ENCODE results near the gene RIN3. TPM values are rescaled to one million over a fixed set of nuclear protein-coding genes. Genes with fewer than 3 reads are reported as not detected.
A peak's percentile ranks its signal among the peaks of the same experiment; 100 is the strongest.

RIN3 gene
- polyA plus RNA-seq, 3 donors: 42.8 to 144 (median 54.6) TPM

DNA sequence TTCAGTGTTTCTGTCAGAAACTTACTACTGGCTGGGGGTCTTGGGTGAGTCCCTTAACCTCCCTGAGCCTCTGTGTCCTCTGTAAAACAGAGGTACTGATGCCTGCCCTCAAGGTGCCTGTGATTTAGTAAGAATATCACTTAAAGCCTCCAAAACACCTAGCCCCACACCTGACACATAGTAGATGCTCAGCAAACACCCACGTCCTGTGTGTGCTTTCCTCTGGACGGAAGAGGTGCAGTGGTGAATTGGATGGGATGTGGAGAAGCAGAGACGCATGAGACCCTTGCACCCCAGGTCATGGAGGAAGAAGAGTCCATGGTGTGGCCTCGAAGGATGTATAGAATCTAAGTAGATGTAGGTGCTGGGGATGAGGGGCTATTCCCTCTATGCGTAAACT is 124.3 kb downstream of the RIN3 start:
- H3K4me3 Mint-ChIP-seq: no peak overlapping the region
- Histone ChIP-seq H3K36me3 (replicated peaks in 1 of 2; ENCODE audit: control insufficient read depth in 1 of 2, insufficient read depth in 2 of 2, low read length in 2 of 2) (peaks cover 44 to 69% of the 10 kb centered on the region in 2 donors), H3K9me3 (replicated peaks in 1 of 2; ENCODE audit: control insufficient read depth in 1 of 2, insufficient read depth in 1 of 2, low read length in 2 of 2) (no peaks in the 10 kb centered on the region), H2AFZ (ENCODE audit: insufficient read depth, low read depth, low read length, poor library complexity, severe bottlenecking) (no peak overlapping the region), H3K27me3 (ENCODE audit: control insufficient read depth in 2 of 2, insufficient read depth in 2 of 2, low read length in 2 of 2) (no peaks in the 10 kb centered on the region), H3K27ac (ENCODE audit: low read depth in 1 of 2, low read length in 2 of 2) (no peak overlapping the region), H3K4me3 (replicated peaks in 1 of 3; ENCODE audit: low read depth in 2 of 3, low read length in 3 of 3) (no peak overlapping the region), H3K4me1 (ENCODE audit: control insufficient read depth in 1 of 2, insufficient read depth in 2 of 2, low read length in 2 of 2) (peaks cover 23 to 24% of the 10 kb centered on the region in 2 donors), H4K20me1 (ENCODE audit: insufficient read depth, low read length) (peaks cover 65% of the 10 kb centered on the region), H3K79me2 (ENCODE audit: insufficient read depth, low read length) (peaks cover 34% of the 10 kb centered on the region), H3K9ac (ENCODE audit: insufficient read depth, low read length, poor library complexity, severe bottlenecking) (no peak overlapping the region), H3K4me2 (replicated peaks; ENCODE audit: extremely low read depth, low read length, poor library complexity, severe bottlenecking) (no peak overlapping the region)
- H3K27ac Mint-ChIP-seq: peak overlapping the region in 2 of 7 donors; percentile 28 to 32
- no peaks in the 10 kb centered on the region for H3K9me3 Mint-ChIP-seq
- WGBS (ENCODE audit: insufficient coverage): 98% methylated on average over 4 of the region's 5 CpGs
- TF ChIP-seq, protein P1, sequence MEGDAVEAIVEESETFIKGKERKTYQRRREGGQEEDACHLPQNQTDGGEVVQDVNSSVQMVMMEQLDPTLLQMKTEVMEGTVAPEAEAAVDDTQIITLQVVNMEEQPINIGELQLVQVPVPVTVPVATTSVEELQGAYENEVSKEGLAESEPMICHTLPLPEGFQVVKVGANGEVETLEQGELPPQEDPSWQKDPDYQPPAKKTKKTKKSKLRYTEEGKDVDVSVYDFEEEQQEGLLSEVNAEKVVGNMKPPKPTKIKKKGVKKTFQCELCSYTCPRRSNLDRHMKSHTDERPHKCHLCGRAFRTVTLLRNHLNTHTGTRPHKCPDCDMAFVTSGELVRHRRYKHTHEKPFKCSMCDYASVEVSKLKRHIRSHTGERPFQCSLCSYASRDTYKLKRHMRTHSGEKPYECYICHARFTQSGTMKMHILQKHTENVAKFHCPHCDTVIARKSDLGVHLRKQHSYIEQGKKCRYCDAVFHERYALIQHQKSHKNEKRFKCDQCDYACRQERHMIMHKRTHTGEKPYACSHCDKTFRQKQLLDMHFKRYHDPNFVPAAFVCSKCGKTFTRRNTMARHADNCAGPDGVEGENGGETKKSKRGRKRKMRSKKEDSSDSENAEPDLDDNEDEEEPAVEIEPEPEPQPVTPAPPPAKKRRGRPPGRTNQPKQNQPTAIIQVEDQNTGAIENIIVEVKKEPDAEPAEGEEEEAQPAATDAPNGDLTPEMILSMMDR (IDR thresholded peaks at IDR 0.05): no peak
- intact Hi-C loops (cut with micrococcal nuclease): no loop called here
- DNase-seq: no peak
- H3K27me3 Mint-ChIP-seq (ENCODE audit: low read depth in 3 of 3): peaks cover 0 to 2% (median 1%) of the 10 kb centered on the region in 3 donors
- peaks cover 31% of the 10 kb centered on the region for H3K4me1 Mint-ChIP-seq
- H3K36me3 Mint-ChIP-seq: peaks cover 52 to 69% of the 10 kb centered on the region in 2 donors

DNA sequence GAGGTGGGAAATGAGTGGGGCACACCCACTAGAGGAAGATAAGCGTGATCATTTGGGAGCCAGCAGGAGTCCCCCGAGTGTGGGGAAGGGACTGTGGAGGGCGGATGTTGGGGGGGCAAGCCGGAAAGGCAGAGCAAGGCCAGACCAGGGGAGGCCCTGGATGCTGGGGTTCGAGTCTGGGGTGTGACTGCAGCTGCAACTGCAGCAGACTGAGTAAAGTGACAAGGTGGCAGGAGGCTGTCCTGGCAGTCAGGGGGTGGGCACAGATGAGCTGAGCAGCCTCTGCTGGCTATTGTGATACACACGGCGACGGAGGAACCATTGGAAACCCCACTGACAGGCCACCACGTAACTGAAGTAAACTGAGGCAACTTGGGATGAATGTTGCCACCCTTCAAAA is 124.7 kb downstream of the RIN3 start:
- Histone ChIP-seq H3K27ac (ENCODE audit: low read depth in 1 of 2, low read length in 2 of 2) (no peak overlapping the region), H2AFZ (ENCODE audit: insufficient read depth, low read depth, low read length, poor library complexity, severe bottlenecking) (no peak overlapping the region), H4K20me1 (ENCODE audit: insufficient read depth, low read length) (peaks cover 61% of the 10 kb centered on the region), H3K27me3 (ENCODE audit: control insufficient read depth in 2 of 2, insufficient read depth in 2 of 2, low read length in 2 of 2) (no peaks in the 10 kb centered on the region), H3K9ac (ENCODE audit: insufficient read depth, low read length, poor library complexity, severe bottlenecking) (no peak overlapping the region), H3K4me2 (replicated peaks; ENCODE audit: extremely low read depth, low read length, poor library complexity, severe bottlenecking) (no peak overlapping the region), H3K4me3 (replicated peaks in 1 of 3; ENCODE audit: low read depth in 2 of 3, low read length in 3 of 3) (no peak overlapping the region), H3K36me3 (replicated peaks in 1 of 2; ENCODE audit: control insufficient read depth in 1 of 2, insufficient read depth in 2 of 2, low read length in 2 of 2) (peaks cover 46 to 73% of the 10 kb centered on the region in 2 donors), H3K4me1 (ENCODE audit: control insufficient read depth in 1 of 2, insufficient read depth in 2 of 2, low read length in 2 of 2) (peaks cover 19 to 20% of the 10 kb centered on the region in 2 donors), H3K9me3 (replicated peaks in 1 of 2; ENCODE audit: control insufficient read depth in 1 of 2, insufficient read depth in 1 of 2, low read length in 2 of 2) (no peaks in the 10 kb centered on the region), H3K79me2 (ENCODE audit: insufficient read depth, low read length) (peaks cover 34% of the 10 kb centered on the region)
- Mint-ChIP-seq H3K9me3 (no peaks in the 10 kb centered on the region), H3K36me3 (peaks cover 54 to 73% of the 10 kb centered on the region in 2 donors), H3K4me1 (peaks cover 27% of the 10 kb centered on the region), H3K27me3 (ENCODE audit: low read depth in 3 of 3) (peaks cover 0 to 2% (median 1%) of the 10 kb centered on the region in 3 donors), H3K27ac (peak overlapping the region in 2 of 7 donors; percentile 15 to 28), H3K4me3 (no peak overlapping the region)
- TF ChIP-seq, protein P1 (IDR thresholded peaks at IDR 0.05): no peak
- no peak for DNase-seq
- intact Hi-C loops (cut with micrococcal nuclease): no loop called here
- WGBS (ENCODE audit: insufficient coverage): 95% methylated on average over 9 of the region's 9 CpGs
